Mesenchymal stem cell (in vitro differentiated cells and primary cell): ENCODE measurements around the gene FLRT1.
A peak's percentile ranks its signal among the peaks of the same experiment; 100 is the strongest.
"Not testable (repeated sequence)": the region's sequence is repeated elsewhere in the genome, so short reads cannot be mapped to it uniquely, and the experiment has no call there.

Experiments used
- DNase-seq: peaks from one replicate; pipeline ENCODE4 v3.0.0-alpha.2; 2013
- H2AFZ ChIP-seq: one replicate; pipeline ENCODE4 v1.6.1; 2013; ENCODE audit warnings: low read depth, mild to moderate bottlenecking, control low read depth, inconsistent platforms, low read length, moderate library complexity
- H2AK5ac ChIP-seq: 2 replicates; pipeline ENCODE4 v1.6.1; 2013; ENCODE audit warnings: low read length, moderate library complexity, mild to moderate bottlenecking, inconsistent platforms; ENCODE audit not compliant: severe bottlenecking
- H2BK120ac ChIP-seq: one replicate; pipeline ENCODE4 v1.6.1; 2013; ENCODE audit warnings: low read depth, mild to moderate bottlenecking, inconsistent platforms, low read length, moderate library complexity
- H2BK12ac ChIP-seq, 2 experiments: one replicate each; pipeline ENCODE4 v1.6.1; 2013; ENCODE audit warnings: inconsistent platforms in 2 of 2, low read length in 2 of 2, mild to moderate bottlenecking in 2 of 2, moderate library complexity in 2 of 2, control low read depth in 1 of 2
- H2BK15ac ChIP-seq: one replicate; pipeline ENCODE4 v1.6.1; 2013; ENCODE audit warnings: mild to moderate bottlenecking, low read depth, inconsistent platforms; ENCODE audit not compliant: poor library complexity, severe bottlenecking
- H2BK5ac ChIP-seq: 2 replicates; pipeline ENCODE4 v1.6.1; 2013; ENCODE audit warnings: low read depth, mild to moderate bottlenecking, low read length, control low read depth, inconsistent platforms; ENCODE audit not compliant: poor library complexity, severe bottlenecking
- H3K14ac ChIP-seq, 2 experiments: one replicate each; pipeline ENCODE4 v1.6.1; 2013; ENCODE audit warnings: inconsistent platforms in 2 of 2, low read length in 2 of 2, control low read depth in 1 of 2, mild to moderate bottlenecking in 1 of 2, moderate library complexity in 1 of 2
- H3K18ac ChIP-seq, 2 experiments: one replicate each; pipeline ENCODE4 v1.6.1; 2013; ENCODE audit warnings: inconsistent platforms in 2 of 2, low read length in 2 of 2, control low read depth in 1 of 2, low read depth in 1 of 2, mild to moderate bottlenecking in 1 of 2
- H3K23ac ChIP-seq, 2 experiments: one replicate each; pipeline ENCODE4 v1.6.1; 2013; ENCODE audit warnings: inconsistent platforms in 2 of 2, low read length in 2 of 2, mild to moderate bottlenecking in 2 of 2, moderate library complexity in 2 of 2, control low read depth in 1 of 2
- H3K27ac ChIP-seq: 2 replicates; pipeline ENCODE4 v1.5.1; 2013; ENCODE audit warnings: mild to moderate bottlenecking, moderate library complexity, low read length, control low read depth, inconsistent platforms; ENCODE audit not compliant: poor library complexity, severe bottlenecking
- H3K27me3 ChIP-seq, 2 experiments: 2 replicates each; pipeline versions ENCODE4 v1.6.1 to v1.7.0; 2013; ENCODE audit warnings: low read length in 2 of 2, mild to moderate bottlenecking in 2 of 2, moderate library complexity in 2 of 2, control low read depth in 1 of 2, inconsistent platforms in 1 of 2; ENCODE audit not compliant: control insufficient read depth in 1 of 2, insufficient read depth in 1 of 2
- H3K36me3 ChIP-seq, 2 experiments: 2 replicates each; pipeline versions ENCODE4 v1.6.1 to v1.7.0; 2013; ENCODE audit warnings: low read length in 2 of 2, control low read depth in 1 of 2, inconsistent platforms in 1 of 2, low read depth in 1 of 2, mild to moderate bottlenecking in 1 of 2; ENCODE audit not compliant: insufficient read depth in 2 of 2, control insufficient read depth in 1 of 2
- H3K4ac ChIP-seq, 2 experiments: one replicate each; pipeline ENCODE4 v1.6.1; 2013; ENCODE audit warnings: inconsistent platforms in 2 of 2, low read length in 2 of 2, mild to moderate bottlenecking in 2 of 2, moderate library complexity in 2 of 2, control low read depth in 1 of 2, low read depth in 1 of 2
- H3K4me1 ChIP-seq: 2 replicates; pipeline ENCODE4 v1.6.1; 2013; ENCODE audit warnings: low read depth, low read length, control low read depth; ENCODE audit not compliant: control insufficient read depth, insufficient read depth
- H3K4me2 ChIP-seq: 2 replicates; pipeline ENCODE4 v1.6.1; 2013; ENCODE audit warnings: low read length, mild to moderate bottlenecking, inconsistent platforms; ENCODE audit not compliant: poor library complexity, severe bottlenecking
- H3K4me3 ChIP-seq, 2 experiments: 2 replicates each; pipeline versions ENCODE4 v1.5.1 to v1.7.0; 2013; ENCODE audit warnings: low read length in 2 of 2, mild to moderate bottlenecking in 2 of 2, control low read depth in 1 of 2, low read depth in 1 of 2; ENCODE audit not compliant: insufficient read depth in 1 of 2
- H3K79me1 ChIP-seq: replicated peaks from 2 replicates; pipeline ENCODE4 v1.6.1; 2013; ENCODE audit warnings: mild to moderate bottlenecking, control low read depth, low read length, inconsistent platforms; ENCODE audit not compliant: poor library complexity, severe bottlenecking
- H3K9ac ChIP-seq: 2 replicates; pipeline ENCODE4 v1.7.0; 2013; ENCODE audit warnings: mild to moderate bottlenecking, low read length, moderate library complexity
- H3K9me3 ChIP-seq: 2 replicates; pipeline ENCODE4 v1.7.0; 2013; ENCODE audit warnings: mild to moderate bottlenecking, low read length; ENCODE audit not compliant: control insufficient read depth
- H4K8ac ChIP-seq: one replicate; pipeline ENCODE4 v1.6.1; 2013; ENCODE audit warnings: inconsistent platforms, mild to moderate bottlenecking, low read length, moderate library complexity
- H4K91ac ChIP-seq: one replicate; pipeline ENCODE4 v1.6.1; 2013; ENCODE audit warnings: mild to moderate bottlenecking, low read length, inconsistent platforms
- WGBS: methylation state at CpG from one replicate; pipeline ENCODE4 v1.1.7; 2013; ENCODE audit warnings: mixed read lengths; 5-methylcytosine and 5-hydroxymethylcytosine counted together

Gene FLRT1

DNA sequence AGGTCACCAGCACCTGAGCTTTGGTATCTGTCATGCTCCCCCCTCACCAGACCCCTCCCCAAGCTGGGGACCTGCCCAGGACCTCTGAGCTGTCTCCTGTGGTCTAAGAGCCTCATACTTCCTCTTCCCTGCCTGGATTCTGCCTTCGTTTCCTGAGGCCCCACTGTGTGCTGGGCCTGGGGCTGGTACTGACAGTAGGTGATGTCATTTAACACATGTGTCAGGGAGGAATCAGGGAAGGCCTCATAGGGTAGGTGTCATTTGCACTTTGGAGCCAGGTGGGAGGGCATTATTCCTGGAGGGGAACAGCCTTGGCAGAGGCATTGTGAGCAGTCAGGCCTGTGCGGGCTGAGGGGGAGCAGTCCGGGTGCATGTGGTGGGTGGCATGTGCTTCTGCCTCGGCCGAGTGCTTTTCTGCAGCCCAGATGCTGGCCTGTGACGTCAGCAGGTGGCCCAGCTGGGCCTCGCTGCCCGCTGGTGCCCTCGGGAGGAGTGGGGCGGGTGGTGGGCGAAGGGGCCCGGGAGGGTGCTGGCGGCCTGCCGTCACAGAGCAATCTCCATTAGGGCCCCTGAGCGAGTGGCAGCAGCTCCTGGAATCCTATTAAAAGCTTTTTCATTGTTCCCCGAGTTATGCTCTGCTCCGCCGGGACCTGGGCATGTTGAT lies 9.1 kb downstream of the FLRT1 start:
- no peak overlapping the region for H2BK12ac ChIP-seq
- no peak overlapping the region for H3K4me2 ChIP-seq
- no peak overlapping the region for H3K14ac ChIP-seq
- H2AK5ac ChIP-seq = no peak overlapping the region
- no peak overlapping the region for H2BK120ac ChIP-seq
- H2AFZ ChIP-seq = no peak overlapping the region
- no peak overlapping the region for H3K4me3 ChIP-seq
- no peak overlapping the region for H4K8ac ChIP-seq
- no peak overlapping the region for H3K9ac ChIP-seq
- no peak overlapping the region for H2BK15ac ChIP-seq
- H3K4me1 ChIP-seq = peaks cover 4% of the 10 kb centered on the region
- peaks cover 9 to 23% of the 10 kb centered on the region in 2 experiments for H3K27me3 ChIP-seq
- DNase-seq = no peak
- no peak overlapping the region for H3K23ac ChIP-seq
- 81% methylated on average over 17 of the region's 18 CpGs for WGBS
- H3K79me1 ChIP-seq = no peaks in the 10 kb centered on the region
- H3K9me3 ChIP-seq = no peaks in the 10 kb centered on the region
- H2BK5ac ChIP-seq = no peak overlapping the region
- H3K4ac ChIP-seq = no peak overlapping the region
- H4K91ac ChIP-seq = no peak overlapping the region
- H3K27ac ChIP-seq = no peak overlapping the region
- no peak overlapping the region for H3K18ac ChIP-seq
- H3K36me3 ChIP-seq = no peaks in the 10 kb centered on the region

- Histone ChIP-seq H3K4me3 (no peak overlapping the region), H3K23ac (peak overlapping the region in 1 of 2 experiments; percentile 27), H3K27ac (no peak overlapping the region), H3K4me1 (peaks cover 4% of the 10 kb centered on the region), H4K91ac (no peak overlapping the region), H4K8ac (no peak overlapping the region), H2BK15ac (no peak overlapping the region), H3K4me2 (no peak overlapping the region), H3K36me3 (no peaks in the 10 kb centered on the region), H3K4ac (no peak overlapping the region), H2BK12ac (no peak overlapping the region), H2AK5ac (no peak overlapping the region), H2BK5ac (no peak overlapping the region), H3K9ac (no peak overlapping the region), H3K14ac (no peak overlapping the region), H3K79me1 (no peaks in the 10 kb centered on the region), H3K27me3 (peaks cover 9 to 14% of the 10 kb centered on the region in 2 experiments), H3K9me3 (no peaks in the 10 kb centered on the region), H2BK120ac (no peak overlapping the region), H2AFZ (no peak overlapping the region), H3K18ac (no peak overlapping the region)
- WGBS = 91% methylated on average over 2 of the region's 2 CpGs
- no peak for DNase-seq
These were observed 10.0 kb downstream of the FLRT1 start for GRCh38 chr11:64045700-64046099.

GRCh38 chr11:64047373-64047772 lies 11.6 kb downstream of the FLRT1 start:
- H4K91ac ChIP-seq, H3K18ac ChIP-seq, H3K9ac ChIP-seq, H2BK15ac ChIP-seq, H2BK120ac ChIP-seq, H3K4me2 ChIP-seq, H3K23ac ChIP-seq, H2BK5ac ChIP-seq, H3K4ac ChIP-seq, H3K9me3 ChIP-seq, H2AFZ ChIP-seq, H3K79me1 ChIP-seq, H3K4me1 ChIP-seq, H2BK12ac ChIP-seq, H3K27ac ChIP-seq, H2AK5ac ChIP-seq, H4K8ac ChIP-seq, H3K36me3 ChIP-seq, H3K14ac ChIP-seq, DNase-seq, H3K4me3 ChIP-seq: not testable (repeated sequence)
- H3K27me3 ChIP-seq = peaks cover 5 to 13% of the 10 kb centered on the region in 2 experiments
- WGBS = 93% methylated on average over 6 of the region's 8 CpGs

DNA sequence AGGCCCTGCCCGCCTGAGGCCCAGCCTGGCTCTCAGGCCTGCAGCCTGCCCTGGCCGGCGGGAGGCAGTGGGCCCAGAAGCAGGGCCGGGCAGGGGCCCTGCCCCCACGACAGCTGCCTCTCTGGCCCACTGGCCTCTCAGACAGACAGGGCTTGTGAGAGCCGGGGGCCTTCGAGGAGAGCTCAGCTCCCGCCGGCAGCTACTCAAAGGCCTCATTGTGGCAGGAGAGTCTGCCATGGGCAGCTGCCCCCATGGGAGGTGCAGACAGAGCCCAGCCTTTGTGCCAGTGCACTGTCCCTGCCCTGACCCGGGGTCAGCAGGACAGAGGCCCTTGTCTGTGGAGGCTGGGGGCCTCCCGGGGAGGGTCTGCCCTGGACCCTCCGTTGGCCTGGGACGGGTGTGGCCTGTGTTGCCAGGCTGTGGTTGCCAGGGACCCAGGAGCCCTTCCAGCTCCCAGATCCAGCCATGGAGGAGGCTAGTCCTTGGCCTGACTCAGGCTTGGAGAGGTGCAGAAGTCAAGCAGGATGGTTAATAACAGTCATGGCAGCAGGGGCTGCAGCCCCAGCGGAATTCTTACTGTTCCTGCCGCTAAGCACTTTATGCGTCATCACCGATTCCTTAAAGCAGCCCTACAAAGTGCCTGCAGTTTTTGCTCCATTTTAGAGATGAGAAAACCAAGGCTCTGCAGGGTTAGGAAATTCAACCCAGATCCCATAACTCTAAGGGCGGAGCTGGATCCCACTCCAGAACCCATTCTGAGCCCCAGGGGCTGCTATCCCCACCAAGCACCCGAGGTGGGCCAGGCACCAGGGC lies 12.5 kb downstream of the FLRT1 start:
- Histone ChIP-seq H2AK5ac (no peak overlapping the region), H3K14ac (no peak overlapping the region), H3K27me3 (peaks cover 5 to 6% of the 10 kb centered on the region in 2 experiments), H3K4me1 (peaks cover 10% of the 10 kb centered on the region), H2BK120ac (no peak overlapping the region), H3K36me3 (no peaks in the 10 kb centered on the region), H2BK5ac (no peak overlapping the region), H4K8ac (peak overlapping the region; percentile 20), H3K4ac (no peak overlapping the region), H2BK15ac (no peak overlapping the region), H3K79me1 (no peaks in the 10 kb centered on the region), H3K18ac (no peak overlapping the region), H3K4me3 (no peak overlapping the region), H4K91ac (peak overlapping the region; percentile 36), H3K23ac (no peak overlapping the region), H3K4me2 (no peak overlapping the region), H2AFZ (no peak overlapping the region), H3K9ac (no peak overlapping the region), H3K27ac (no peak overlapping the region), H3K9me3 (no peaks in the 10 kb centered on the region), H2BK12ac (no peak overlapping the region)
- no peak for DNase-seq
- 77% methylated on average over 19 of the region's 19 CpGs for WGBS
